Stimulated activated CD4-positive, alpha-beta T cell treated with anti-CD3 and anti-CD28 coated beads, Interleukin-15, amount 100 ng/mL, for 24 hours (primary cell): Measurements from ENCODE around the gene DHRSX.
A peak's percentile ranks its signal among the peaks of the same experiment; 100 is the strongest.
"Not testable (repeated sequence)": the region's sequence is repeated elsewhere in the genome, so short reads cannot be mapped to it uniquely, and the experiment has no call there.

Experiments
- DNase-seq: peaks from one replicate; pipeline ENCODE4 v3.0.0-alpha.2; 2020

The DHRSX gene

GRCh38 chrX:2500803-2501558 is at the start of gene DHRSX, which contains the start of gene ZBED1:
Gene DHRSX (minus strand): TSS chrX:2500976. CDS start chrX:2500925, 51 bp downstream.
Gene ZBED1 (minus strand): TSS chrX:2500976. CDS start chrX:2490719, 10,257 bp downstream.
- peak; percentile 71 for DNase-seq

GRCh38 chrX:2549876-2550275 is 49.1 kb upstream of the DHRSX start:
- DNase-seq, result no peak

GRCh38 chrX:2548711-2549423 is 48.1 kb upstream of the DHRSX start:
- no peak for DNase-seq

- DNase-seq, result no peak
Observed at GRCh38 chrX:2547736-2548135, 47.0 kb upstream of the DHRSX start.

- no peak for DNase-seq
Observed at GRCh38 chrX:2546496-2546895, 45.7 kb upstream of the DHRSX start.

- no peak for DNase-seq
Observed at GRCh38 chrX:2545144-2545543, 44.4 kb upstream of the DHRSX start.

- DNase-seq, result no peak
Observed at GRCh38 chrX:2542826-2543521, 42.2 kb upstream of the DHRSX start.

- DNase-seq, result no peak
Observed at GRCh38 chrX:2541603-2542002, 40.8 kb upstream of the DHRSX start.

- DNase-seq, result no peak
Observed at GRCh38 chrX:2540426-2540947, 39.7 kb upstream of the DHRSX start.

GRCh38 chrX:2539586-2539985 is 38.8 kb upstream of the DHRSX start:
- DNase-seq, result no peak

GRCh38 chrX:2538031-2538757 is 37.4 kb upstream of the DHRSX start:
- DNase-seq, result no peak

- DNase-seq, result no peak
Observed at GRCh38 chrX:2536974-2537373, 36.2 kb upstream of the DHRSX start.

- no peak for DNase-seq
Observed at GRCh38 chrX:2536141-2536540, 35.4 kb upstream of the DHRSX start.

GRCh38 chrX:2534261-2535021 is 33.7 kb upstream of the DHRSX start:
- DNase-seq, result not testable (repeated sequence)

- DNase-seq, result no peak
Observed at GRCh38 chrX:2533424-2533823, 32.6 kb upstream of the DHRSX start.

GRCh38 chrX:2526390-2526789 is 25.6 kb upstream of the DHRSX start:
- DNase-seq, result no peak

- no peak for DNase-seq
Observed at GRCh38 chrX:2523911-2524310, 23.1 kb upstream of the DHRSX start.

- no peak for DNase-seq
Observed at GRCh38 chrX:2521927-2522386, 21.2 kb upstream of the DHRSX start.

- DNase-seq, result no peak
Observed at GRCh38 chrX:2521092-2521926, 20.5 kb upstream of the DHRSX start.

GRCh38 chrX:2520539-2520938 is 19.8 kb upstream of the DHRSX start:
- no peak for DNase-seq

GRCh38 chrX:2519638-2520037 is 18.9 kb upstream of the DHRSX start:
- not testable (repeated sequence) for DNase-seq
